C4-2B (cell line): ENCODE results near the gene POLN.

ENCODE experiments used
- CTCF ChIP-seq: fragments of 450-650 bp; conservative IDR thresholded peaks from 2 replicates; pipeline ENCODE4 v1.5.1; 2017; ENCODE audit warnings: mild to moderate bottlenecking
- ZFX ChIP-seq: fragments of 450-650 bp; IDR thresholded peaks from 2 replicates; pipeline ENCODE4 v1.6.1; 2017

GRCh38 chr4:2065106-2065930 is 176.6 kb downstream of the POLN start:
- no peak for TF ChIP-seq CTCF
- TF ChIP-seq ZFX: no peak
